T-helper 2 cell (primary cell): Measurements from ENCODE around the gene B2M.
A peak's percentile ranks its signal among the peaks of the same experiment; 100 is the strongest.
"Not testable (repeated sequence)": the region's sequence is repeated elsewhere in the genome, so short reads cannot be mapped to it uniquely, and the experiment has no call there.

Source experiments
- DNase-seq, 5 experiments: peaks; one replicate each; pipeline versions ENCODE4 v3.0.0 to v3.0.0-alpha.2; 2012 to 2022

B2M gene

DNA sequence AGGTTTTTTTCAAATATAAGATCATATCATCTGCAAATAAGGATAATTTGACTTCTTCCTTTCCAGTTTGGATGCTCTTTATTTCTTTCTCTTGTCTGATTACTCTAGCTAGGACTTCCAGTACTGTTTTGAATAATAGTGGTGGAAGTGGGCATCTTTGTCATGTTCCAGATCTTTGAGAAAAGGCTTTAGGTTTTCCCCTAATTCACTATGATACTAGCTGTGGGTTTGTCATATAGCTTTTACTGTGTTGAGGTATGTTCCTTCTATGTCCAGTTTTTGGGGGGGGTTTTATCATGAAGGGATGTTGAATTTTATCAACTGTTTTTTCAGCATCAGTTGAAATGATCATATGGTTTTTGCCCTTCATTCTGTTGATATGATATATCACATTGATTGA lies 10.6 kb upstream of the B2M start:
- DNase-seq = not testable (repeated sequence)

DNA sequence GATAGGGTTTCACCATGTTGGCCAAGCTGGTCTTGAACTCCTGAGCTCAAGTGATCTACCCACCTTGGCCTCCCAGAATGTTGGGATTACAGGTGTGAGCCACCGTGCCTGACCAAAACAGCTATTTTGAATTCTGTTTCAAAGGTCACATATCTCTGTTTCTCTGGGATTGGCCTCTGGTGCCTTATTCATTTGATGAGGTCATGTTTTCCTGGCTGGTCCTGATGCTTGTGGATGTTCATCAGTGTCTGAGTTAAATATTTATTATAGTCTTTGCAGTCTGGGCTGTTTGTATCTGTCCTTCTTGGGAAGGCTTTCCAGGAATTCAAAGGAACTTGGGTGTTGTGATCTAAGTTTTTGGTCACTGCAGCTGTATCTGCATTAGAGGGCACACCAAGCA lies 5.3 kb upstream of the B2M start:
- no peak for DNase-seq

GRCh38 chr15:44706401-44706800 lies 4.9 kb upstream of the B2M start:
- peak in 1 of 5 experiments; percentile 34 for DNase-seq

- no peak for DNase-seq
Observed at GRCh38 chr15:44706946-44707636, 4.2 kb upstream of the B2M start.

GRCh38 chr15:44710236-44711095 lies 851 bp upstream of the B2M start:
- DNase-seq = peak in 1 of 5 experiments; percentile 83

DNA sequence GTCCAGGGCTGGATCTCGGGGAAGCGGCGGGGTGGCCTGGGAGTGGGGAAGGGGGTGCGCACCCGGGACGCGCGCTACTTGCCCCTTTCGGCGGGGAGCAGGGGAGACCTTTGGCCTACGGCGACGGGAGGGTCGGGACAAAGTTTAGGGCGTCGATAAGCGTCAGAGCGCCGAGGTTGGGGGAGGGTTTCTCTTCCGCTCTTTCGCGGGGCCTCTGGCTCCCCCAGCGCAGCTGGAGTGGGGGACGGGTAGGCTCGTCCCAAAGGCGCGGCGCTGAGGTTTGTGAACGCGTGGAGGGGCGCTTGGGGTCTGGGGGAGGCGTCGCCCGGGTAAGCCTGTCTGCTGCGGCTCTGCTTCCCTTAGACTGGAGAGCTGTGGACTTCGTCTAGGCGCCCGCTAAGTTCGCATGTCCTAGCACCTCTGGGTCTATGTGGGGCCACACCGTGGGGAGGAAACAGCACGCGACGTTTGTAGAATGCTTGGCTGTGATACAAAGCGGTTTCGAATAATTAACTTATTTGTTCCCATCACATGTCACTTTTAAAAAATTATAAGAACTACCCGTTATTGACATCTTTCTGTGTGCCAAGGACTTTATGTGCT lies 527 bp downstream of the B2M start:
- peak; percentile 31 to 77 (median 49) for DNase-seq

DNA sequence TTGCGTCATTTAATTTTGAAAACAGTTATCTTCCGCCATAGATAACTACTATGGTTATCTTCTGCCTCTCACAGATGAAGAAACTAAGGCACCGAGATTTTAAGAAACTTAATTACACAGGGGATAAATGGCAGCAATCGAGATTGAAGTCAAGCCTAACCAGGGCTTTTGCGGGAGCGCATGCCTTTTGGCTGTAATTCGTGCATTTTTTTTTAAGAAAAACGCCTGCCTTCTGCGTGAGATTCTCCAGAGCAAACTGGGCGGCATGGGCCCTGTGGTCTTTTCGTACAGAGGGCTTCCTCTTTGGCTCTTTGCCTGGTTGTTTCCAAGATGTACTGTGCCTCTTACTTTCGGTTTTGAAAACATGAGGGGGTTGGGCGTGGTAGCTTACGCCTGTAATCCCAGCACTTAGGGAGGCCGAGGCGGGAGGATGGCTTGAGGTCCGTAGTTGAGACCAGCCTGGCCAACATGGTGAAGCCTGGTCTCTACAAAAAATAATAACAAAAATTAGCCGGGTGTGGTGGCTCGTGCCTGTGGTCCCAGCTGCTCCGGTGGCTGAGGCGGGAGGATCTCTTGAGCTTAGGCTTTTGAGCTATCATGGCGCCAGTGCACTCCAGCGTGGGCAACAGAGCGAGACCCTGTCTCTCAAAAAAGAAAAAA lies 1.2 kb downstream of the B2M start:
- peak in 4 of 5 experiments; percentile 44 to 83 (median 64) for DNase-seq

- DNase-seq = peak in 1 of 5 experiments; percentile 47
Observed at GRCh38 chr15:44713006-44713966, 2.0 kb downstream of the B2M start.

GRCh38 chr15:44715142-44715796 lies 4.0 kb downstream of the B2M start:
- peak in 1 of 5 experiments; percentile 61 for DNase-seq

DNA sequence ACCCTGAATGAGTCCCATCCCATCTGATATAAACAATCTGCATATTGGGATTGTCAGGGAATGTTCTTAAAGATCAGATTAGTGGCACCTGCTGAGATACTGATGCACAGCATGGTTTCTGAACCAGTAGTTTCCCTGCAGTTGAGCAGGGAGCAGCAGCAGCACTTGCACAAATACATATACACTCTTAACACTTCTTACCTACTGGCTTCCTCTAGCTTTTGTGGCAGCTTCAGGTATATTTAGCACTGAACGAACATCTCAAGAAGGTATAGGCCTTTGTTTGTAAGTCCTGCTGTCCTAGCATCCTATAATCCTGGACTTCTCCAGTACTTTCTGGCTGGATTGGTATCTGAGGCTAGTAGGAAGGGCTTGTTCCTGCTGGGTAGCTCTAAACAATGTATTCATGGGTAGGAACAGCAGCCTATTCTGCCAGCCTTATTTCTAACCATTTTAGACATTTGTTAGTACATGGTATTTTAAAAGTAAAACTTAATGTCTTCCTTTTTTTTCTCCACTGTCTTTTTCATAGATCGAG lies 4.5 kb downstream of the B2M start:
- no peak for DNase-seq

DNA sequence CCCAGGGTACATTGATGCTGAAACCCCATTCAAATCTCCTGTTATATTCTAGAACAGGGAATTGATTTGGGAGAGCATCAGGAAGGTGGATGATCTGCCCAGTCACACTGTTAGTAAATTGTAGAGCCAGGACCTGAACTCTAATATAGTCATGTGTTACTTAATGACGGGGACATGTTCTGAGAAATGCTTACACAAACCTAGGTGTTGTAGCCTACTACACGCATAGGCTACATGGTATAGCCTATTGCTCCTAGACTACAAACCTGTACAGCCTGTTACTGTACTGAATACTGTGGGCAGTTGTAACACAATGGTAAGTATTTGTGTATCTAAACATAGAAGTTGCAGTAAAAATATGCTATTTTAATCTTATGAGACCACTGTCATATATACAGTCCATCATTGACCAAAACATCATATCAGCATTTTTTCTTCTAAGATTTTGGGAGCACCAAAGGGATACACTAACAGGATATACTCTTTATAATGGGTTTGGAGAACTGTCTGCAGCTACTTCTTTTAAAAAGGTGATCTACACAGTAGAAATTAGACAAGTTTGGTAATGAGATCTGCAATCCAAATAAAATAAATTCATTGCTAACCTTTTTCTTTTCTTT lies 5.8 kb downstream of the B2M start:
- no peak for DNase-seq

DNA sequence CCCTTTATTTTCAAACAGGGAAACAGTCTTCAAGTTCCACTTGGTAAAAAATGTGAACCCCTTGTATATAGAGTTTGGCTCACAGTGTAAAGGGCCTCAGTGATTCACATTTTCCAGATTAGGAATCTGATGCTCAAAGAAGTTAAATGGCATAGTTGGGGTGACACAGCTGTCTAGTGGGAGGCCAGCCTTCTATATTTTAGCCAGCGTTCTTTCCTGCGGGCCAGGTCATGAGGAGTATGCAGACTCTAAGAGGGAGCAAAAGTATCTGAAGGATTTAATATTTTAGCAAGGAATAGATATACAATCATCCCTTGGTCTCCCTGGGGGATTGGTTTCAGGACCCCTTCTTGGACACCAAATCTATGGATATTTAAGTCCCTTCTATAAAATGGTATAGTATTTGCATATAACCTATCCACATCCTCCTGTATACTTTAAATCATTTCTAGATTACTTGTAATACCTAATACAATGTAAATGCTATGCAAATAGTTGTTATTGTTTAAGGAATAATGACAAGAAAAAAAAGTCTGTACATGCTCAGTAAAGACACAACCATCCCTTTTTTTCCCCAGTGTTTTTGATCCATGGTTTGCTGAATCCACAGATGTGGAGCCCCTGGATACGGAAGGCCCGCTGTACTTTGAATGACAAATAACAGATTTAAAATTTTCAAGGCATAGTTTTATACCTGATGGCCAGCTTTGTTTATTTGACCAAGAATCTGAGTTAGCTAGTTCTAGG lies 7.0 kb downstream of the B2M start:
- no peak for DNase-seq

- no peak for DNase-seq
Observed at GRCh38 chr15:44718927-44719292, 7.6 kb downstream of the B2M start.

- DNase-seq = peak in 3 of 5 experiments; percentile 35 to 93 (median 63)
Observed at GRCh38 chr15:44719293-44719999, 8.1 kb downstream of the B2M start.

DNA sequence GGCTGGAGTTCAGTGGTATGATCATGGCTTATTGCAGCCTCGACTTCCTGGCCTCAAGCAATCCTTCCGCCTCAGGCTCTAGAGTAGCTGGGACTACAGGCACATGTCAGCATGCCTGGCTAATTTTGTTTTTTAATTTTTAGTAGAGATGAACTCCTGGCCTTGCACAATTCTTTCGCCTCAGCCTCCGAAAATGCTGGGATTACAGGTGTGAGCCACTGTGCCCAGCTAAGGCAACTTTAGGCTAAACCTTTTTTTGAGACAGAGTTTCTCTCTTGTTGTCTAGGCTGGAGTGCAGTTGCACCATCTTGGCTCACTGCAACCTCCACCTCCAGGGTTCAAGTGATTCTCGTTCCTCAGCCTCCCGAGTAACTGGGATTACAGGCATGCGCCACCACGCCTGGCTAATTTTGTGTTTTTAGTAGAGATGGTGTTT lies 8.7 kb downstream of the B2M start:
- DNase-seq = not testable (repeated sequence)

GRCh38 chr15:44720460-44721176 lies 9.3 kb downstream of the B2M start:
- DNase-seq = peak in 1 of 5 experiments; percentile 53

GRCh38 chr15:44722011-44722410 lies 10.7 kb downstream of the B2M start:
- no peak for DNase-seq

GRCh38 chr15:44726136-44726535 lies 14.8 kb downstream of the B2M start:
- DNase-seq = peak in 1 of 5 experiments; percentile 73
